HG02610 (cell line): Measurements from ENCODE around the gene DMBX1.

ENCODE experiments used
- ATAC-seq: cut with Tn5 transposase; IDR thresholded peaks from one replicate; pipeline ENCODE4 v1.9.1; 2021; ENCODE audit warnings: mild to moderate bottlenecking, moderate library complexity; ENCODE audit not compliant: unreplicated experiment

DMBX1 gene

GRCh38 chr1:46497020-46497419 is 7.4 kb downstream of the DMBX1 start:
- no peak for ATAC-seq

DNA sequence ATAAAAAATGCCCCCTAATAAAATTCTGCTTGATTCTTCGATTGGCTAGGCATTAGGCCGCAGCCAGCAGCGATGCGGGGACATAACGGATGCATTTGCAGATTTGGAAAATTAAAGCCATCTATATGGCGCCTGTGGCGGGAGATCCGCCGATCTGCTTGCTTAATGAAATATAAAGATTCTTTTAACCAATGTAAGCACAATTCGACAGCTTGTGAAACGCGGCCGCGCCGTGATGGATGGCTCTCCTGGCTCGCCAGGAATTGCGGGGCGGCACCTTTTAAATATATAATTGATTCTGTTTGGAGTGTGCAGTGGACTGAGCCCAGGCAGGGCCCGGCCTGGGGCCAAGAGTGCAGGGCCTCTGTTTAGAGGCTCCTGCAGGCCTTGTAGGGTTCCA is 8.0 kb downstream of the DMBX1 start:
- no peak for ATAC-seq

- no peak for ATAC-seq
Observed at GRCh38 chr1:46501528-46501927, 11.9 kb downstream of the DMBX1 start.

GRCh38 chr1:46503421-46503820 is 13.8 kb downstream of the DMBX1 start:
- no peak for ATAC-seq

DNA sequence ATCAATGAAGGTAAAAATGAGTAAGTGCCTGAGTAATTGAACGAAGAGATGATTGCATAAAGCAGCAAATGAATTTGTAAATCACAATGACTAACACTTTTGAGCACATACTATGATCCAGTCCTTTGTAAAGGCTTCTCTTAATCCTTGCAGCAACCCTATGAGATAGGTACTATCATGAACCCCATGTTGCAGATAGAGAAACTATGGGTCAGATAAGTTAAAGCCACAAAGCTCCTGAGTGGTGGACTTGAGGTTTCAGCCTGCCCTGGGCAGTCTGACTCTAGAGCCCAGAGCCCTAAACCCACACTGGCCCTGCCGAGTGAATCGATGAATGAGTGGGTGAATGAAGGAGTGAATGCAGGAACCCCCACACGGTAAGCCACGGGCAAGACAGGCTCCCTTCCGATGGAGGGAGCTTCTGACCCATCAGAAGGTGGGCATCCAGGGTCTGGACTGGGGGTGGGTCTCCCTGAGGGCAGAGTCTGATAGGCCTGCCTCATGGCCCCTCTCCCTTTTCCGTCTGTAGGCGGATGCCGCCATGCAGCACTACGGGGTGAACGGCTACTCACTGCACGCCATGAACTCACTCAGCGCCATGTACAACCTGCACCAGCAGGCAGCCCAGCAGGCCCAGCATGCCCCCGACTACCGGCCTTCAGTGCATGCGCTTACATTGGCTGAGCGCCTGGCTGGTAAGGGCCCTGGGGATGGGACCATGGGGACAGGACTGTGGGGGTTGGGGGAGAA is 17.0 kb downstream of the DMBX1 start:
- no peak for ATAC-seq

GRCh38 chr1:46508757-46509156 is 19.1 kb downstream of the DMBX1 start:
- no peak for ATAC-seq

DNA sequence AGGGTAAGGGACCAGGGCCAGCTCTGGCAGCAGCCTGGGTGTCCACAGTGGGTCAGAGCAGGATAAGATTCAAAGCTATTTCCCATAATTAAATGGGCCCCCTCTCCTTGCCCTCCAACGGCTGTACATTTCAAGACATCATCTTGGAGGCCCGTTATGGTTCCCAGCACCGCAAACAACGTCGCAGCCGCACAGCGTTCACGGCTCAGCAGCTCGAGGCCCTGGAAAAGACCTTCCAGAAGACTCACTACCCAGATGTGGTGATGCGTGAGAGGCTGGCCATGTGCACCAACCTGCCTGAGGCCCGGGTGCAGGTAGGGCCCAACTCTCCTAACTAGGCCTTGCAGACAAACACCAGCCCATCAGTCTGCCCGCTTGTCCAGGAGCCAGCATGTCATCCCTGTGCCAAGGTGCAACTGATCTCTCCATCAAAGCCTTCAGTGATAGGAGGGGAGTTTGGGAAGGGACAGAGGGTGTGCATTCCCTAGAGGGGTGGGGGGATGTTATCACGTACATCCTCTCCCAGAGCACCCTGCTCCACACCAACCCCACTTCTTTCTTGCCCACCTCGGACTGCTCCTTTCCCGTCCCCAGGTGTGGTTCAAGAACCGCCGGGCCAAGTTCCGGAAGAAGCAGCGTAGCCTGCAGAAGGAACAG is 20.8 kb downstream of the DMBX1 start:
- no peak for ATAC-seq

GRCh38 chr1:46510998-46511365 is 21.3 kb downstream of the DMBX1 start:
- ATAC-seq = no peak

GRCh38 chr1:46512135-46512791 is 22.6 kb downstream of the DMBX1 start:
- no peak for ATAC-seq

DNA sequence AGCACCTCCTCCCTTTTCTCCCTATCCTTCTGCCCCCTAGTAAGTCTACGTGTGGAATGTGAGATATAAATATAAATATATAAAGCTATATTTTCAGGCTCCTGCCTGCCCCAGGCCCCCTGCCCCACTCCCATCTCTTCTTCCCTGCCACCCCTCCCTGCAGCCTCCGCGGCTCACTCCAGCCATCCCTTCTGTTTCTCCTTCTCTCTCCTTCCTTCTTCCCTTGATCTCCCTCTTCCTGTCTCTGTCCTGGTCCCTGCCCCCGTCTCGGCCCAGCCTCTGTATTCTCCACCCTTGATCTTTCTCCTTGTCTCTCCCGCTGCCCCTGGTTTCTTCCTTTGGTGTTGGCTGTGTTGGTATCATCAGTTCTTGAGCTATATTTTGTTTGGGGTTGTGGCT is 23.2 kb downstream of the DMBX1 start:
- ATAC-seq = no peak

- ATAC-seq = no peak
Observed at GRCh38 chr1:46513536-46513935, 23.9 kb downstream of the DMBX1 start.

DNA sequence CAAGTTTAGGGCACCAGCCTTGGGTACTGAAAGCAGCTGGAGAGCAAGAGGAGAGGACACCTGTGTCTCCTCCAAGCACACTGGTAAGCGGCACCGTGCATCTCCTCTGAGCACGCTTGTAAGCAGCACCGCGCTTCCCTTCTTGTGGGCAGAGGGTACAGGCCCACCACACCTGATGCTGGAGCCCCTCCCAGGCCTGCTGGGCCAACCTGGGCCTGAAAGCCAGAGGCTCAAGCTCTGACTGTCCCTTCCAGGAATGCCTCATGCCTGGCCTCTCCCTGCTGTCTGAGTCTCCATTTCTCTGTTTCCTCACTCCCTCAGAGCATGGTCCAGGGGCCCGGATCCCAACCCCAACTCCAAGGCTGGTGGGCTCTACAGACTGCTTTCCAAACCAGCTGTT is 25.9 kb downstream of the DMBX1 start:
- no peak for ATAC-seq

- no peak for ATAC-seq
Observed at GRCh38 chr1:46516200-46516950, 26.7 kb downstream of the DMBX1 start.

GRCh38 chr1:46517010-46517600 is 27.5 kb downstream of the DMBX1 start:
- ATAC-seq = no peak

DNA sequence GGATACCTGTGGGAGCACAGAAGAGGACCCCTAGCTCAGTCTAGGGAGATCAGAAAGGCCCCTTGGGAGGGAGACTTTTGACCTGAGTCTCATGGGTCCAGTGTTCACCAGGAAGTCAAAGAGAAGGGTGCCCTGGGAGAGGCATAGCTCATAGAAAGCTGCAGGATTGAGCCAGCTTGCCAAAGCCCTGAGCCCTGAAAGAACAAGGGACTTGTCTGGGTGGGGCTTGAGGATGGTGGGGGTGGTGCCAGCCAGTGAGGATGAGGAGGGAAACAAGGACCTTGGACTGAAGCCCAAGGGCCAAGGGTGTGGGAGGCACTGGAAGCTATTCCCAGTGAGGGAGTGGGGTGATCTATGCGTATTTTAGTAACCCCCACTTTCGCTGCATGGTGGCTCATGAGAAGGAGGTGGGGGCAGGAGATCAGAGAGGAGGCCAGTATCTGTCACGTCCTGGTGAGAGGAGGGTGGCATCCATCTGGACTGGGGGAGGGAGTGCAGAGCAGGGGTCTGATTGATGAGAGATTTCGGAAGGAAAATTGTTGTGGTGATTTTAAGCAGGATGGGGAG is 28.4 kb downstream of the DMBX1 start:
- no peak for ATAC-seq

GRCh38 chr1:46519209-46519608 is 29.6 kb downstream of the DMBX1 start:
- no peak for ATAC-seq

DNA sequence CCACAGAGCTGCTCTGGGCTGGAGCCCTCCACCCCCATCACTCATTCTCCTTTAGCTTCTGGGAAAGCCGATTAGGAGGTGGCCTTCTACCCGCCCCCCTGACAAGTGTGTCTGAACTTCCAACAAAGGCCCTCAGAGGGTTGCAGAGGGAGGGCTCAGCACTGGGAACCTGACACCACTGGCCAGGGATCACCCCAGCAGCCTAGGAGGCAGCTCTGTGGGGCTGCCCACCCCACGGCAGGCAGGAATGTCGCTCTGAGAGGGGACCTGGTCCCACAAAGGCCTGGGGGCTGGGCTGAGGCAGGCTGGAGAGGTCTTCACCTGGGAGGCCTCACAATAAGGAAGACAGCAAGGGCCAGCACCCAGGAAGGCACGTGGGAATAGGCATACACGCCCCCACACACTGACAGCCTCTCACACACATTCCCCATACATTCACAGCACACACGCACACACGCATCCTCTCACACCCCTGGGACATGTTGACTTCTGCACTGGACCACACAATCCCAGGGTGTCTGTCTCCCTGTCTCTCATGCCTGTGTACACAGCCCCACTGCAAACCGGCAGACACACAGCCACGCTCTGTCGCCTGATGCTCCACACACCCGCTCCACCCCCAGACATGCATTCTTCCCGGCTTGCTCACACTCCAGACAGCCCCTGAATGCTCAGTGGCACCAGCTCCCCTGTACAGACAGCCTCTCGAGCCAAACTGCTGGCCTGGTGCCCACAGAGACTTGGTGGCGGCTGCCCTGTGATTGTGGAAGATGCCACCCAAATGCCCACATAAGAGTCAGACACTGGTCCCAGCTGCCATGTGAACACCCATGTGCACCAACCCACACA is 30.7 kb downstream of the DMBX1 start:
- no peak for ATAC-seq

DNA sequence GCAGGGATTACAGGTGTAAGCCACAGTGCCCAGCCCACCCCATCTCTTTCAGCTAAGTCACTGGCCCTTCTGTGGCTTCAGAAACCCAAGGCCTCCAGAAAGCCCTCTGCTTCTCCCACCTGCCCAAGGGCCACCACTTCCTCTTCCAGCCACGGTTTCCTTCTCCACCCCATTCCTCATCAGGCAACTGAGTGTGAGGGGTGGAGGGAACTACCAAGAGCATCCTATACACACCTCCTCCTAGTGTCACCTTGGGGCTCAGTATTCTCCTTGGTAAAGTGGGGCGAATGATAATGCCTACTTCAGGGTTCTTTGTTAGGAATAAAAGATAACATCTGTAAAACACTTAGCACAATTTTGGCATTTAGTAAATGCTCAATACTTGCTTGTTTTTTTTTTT is 31.8 kb downstream of the DMBX1 start:
- no peak for ATAC-seq

- ATAC-seq = peak; percentile 42
Observed at GRCh38 chr1:46522184-46522968, 32.7 kb downstream of the DMBX1 start.
